DOHH2 (cell line): ENCODE data around the gene LAMA4.

Experiments
- H3F3A ChIP-seq: fragments of 200-600 bp; sonication (generic), shearing (Covaris generic); 2 replicates; pipeline ENCODE4 v1.6.0; 2016; ENCODE audit warnings: antibody characterized with exemption, mild to moderate bottlenecking; ENCODE audit not compliant: control insufficient read depth, insufficient read depth
- H3K27ac ChIP-seq: fragments of 200-600 bp; sonication (generic); 2 replicates; pipeline ENCODE4 v1.5.1; 2014; ENCODE audit warnings: low read depth, mild to moderate bottlenecking, low read length, moderate library complexity
- H3K27me3 ChIP-seq: fragments of 200-600 bp; sonication (generic); 2 replicates; pipeline ENCODE4 v1.6.1; 2014; ENCODE audit warnings: mild to moderate bottlenecking, low read length, mixed read lengths; ENCODE audit not compliant: control insufficient read depth
- H3K36me3 ChIP-seq: fragments of 200-600 bp; sonication (generic); 2 replicates; pipeline ENCODE4 v1.6.1; 2014; ENCODE audit warnings: mild to moderate bottlenecking, low read length, moderate library complexity, mixed read lengths; ENCODE audit not compliant: control insufficient read depth
- H3K4me1 ChIP-seq: fragments of 200-600 bp; sonication (generic); 2 replicates; pipeline ENCODE4 v1.6.1; 2014; ENCODE audit warnings: mild to moderate bottlenecking, low read length, mixed read lengths; ENCODE audit not compliant: control insufficient read depth
- H3K4me2 ChIP-seq: fragments of 200-600 bp; sonication (generic); 2 replicates; pipeline ENCODE4 v1.6.0; 2014; ENCODE audit warnings: mild to moderate bottlenecking, low read length, moderate library complexity
- H3K4me3 ChIP-seq: fragments of 200-600 bp; sonication (generic); 2 replicates; pipeline ENCODE4 v1.5.1; 2014; ENCODE audit warnings: mild to moderate bottlenecking, low read length, mixed read lengths
- H3K79me2 ChIP-seq: fragments of 200-600 bp; sonication (generic); 2 replicates; pipeline ENCODE4 v1.6.1; 2014; ENCODE audit warnings: mild to moderate bottlenecking, low read length, mixed read lengths; ENCODE audit not compliant: control insufficient read depth
- H3K9me2 ChIP-seq: fragments of 200-600 bp; sonication (generic); replicated peaks from 2 replicates; pipeline ENCODE4 v1.6.1; 2014; ENCODE audit warnings: mild to moderate bottlenecking, low read length, mixed read lengths; ENCODE audit not compliant: control insufficient read depth
- H3K9me3 ChIP-seq: fragments of 200-600 bp; sonication (generic); 2 replicates; pipeline ENCODE4 v1.6.1; 2014; ENCODE audit warnings: antibody characterized with exemption, low read length, mixed read lengths; ENCODE audit not compliant: control insufficient read depth, insufficient read depth
- H4K20me1 ChIP-seq: fragments of 200-600 bp; sonication (generic); 2 replicates; pipeline ENCODE4 v1.6.0; 2014; ENCODE audit warnings: low read depth, mild to moderate bottlenecking, antibody characterized with exemption, low read length, moderate library complexity; ENCODE audit not compliant: control insufficient read depth, insufficient read depth
- CTCF ChIP-seq: fragments of 200-600 bp; sonication (generic); IDR thresholded peaks from one replicate; pipeline ENCODE4 v1.5.1; 2014; ENCODE audit warnings: antibody characterized with exemption, mild to moderate bottlenecking, low read depth, low read length; ENCODE audit not compliant: poor library complexity, severe bottlenecking
- EZH2phosphoT487 ChIP-seq: fragments of 200-600 bp; sonication (generic); IDR thresholded peaks from 2 replicates; pipeline ENCODE4 v1.6.1; 2017; ENCODE audit warnings: borderline replicate concordance, mild to moderate bottlenecking, antibody characterized with exemption, low read length, moderate library complexity, mixed read lengths

The LAMA4 gene

GRCh38 chr6:112232845-112233256, 21.5 kb downstream of the LAMA4 start:
- H3K36me3 ChIP-seq = no peaks in the 10 kb centered on the region
- no peak overlapping the region for H3K27ac ChIP-seq
- H3K9me3 ChIP-seq = no peaks in the 10 kb centered on the region
- no peaks in the 10 kb centered on the region for H3K9me2 ChIP-seq
- no peak overlapping the region for H3K4me3 ChIP-seq
- H3K79me2 ChIP-seq = no peaks in the 10 kb centered on the region
- H3K4me1 ChIP-seq = no peaks in the 10 kb centered on the region
- H3F3A ChIP-seq = no peaks in the 10 kb centered on the region
- no peaks in the 10 kb centered on the region for H4K20me1 ChIP-seq
- no peak overlapping the region for H3K4me2 ChIP-seq
- no peaks in the 10 kb centered on the region for H3K27me3 ChIP-seq
- no peak for TF ChIP-seq CTCF
- no peak for TF ChIP-seq EZH2phosphoT487

GRCh38 chr6:112231594-112232060, 22.7 kb downstream of the LAMA4 start:
- Histone ChIP-seq H3K79me2 (no peaks in the 10 kb centered on the region), H3K36me3 (no peaks in the 10 kb centered on the region), H3F3A (no peaks in the 10 kb centered on the region), H3K27ac (no peak overlapping the region), H3K9me3 (no peaks in the 10 kb centered on the region), H3K4me1 (no peaks in the 10 kb centered on the region), H3K27me3 (no peaks in the 10 kb centered on the region), H3K4me2 (no peak overlapping the region), H4K20me1 (no peaks in the 10 kb centered on the region), H3K9me2 (no peaks in the 10 kb centered on the region), H3K4me3 (no peak overlapping the region)
- no peak for TF ChIP-seq EZH2phosphoT487
- TF ChIP-seq CTCF = no peak

GRCh38 chr6:112231164-112231563, 23.2 kb downstream of the LAMA4 start:
- Histone ChIP-seq H3K4me2 (no peak overlapping the region), H3K27ac (no peak overlapping the region), H3K4me3 (no peak overlapping the region), H3K79me2 (no peaks in the 10 kb centered on the region), H3K27me3 (no peaks in the 10 kb centered on the region), H3K9me3 (no peaks in the 10 kb centered on the region), H3K4me1 (no peaks in the 10 kb centered on the region), H3K36me3 (no peaks in the 10 kb centered on the region), H3K9me2 (no peaks in the 10 kb centered on the region), H3F3A (no peaks in the 10 kb centered on the region), H4K20me1 (no peaks in the 10 kb centered on the region)
- TF ChIP-seq EZH2phosphoT487 = no peak
- no peak for TF ChIP-seq CTCF
